ENCODE measurements around the gene CST9L. TPM values are rescaled to one million over a fixed set of nuclear protein-coding genes. Genes with fewer than 3 reads are reported as not detected.

CST9L gene
- total and polyA plus RNA-seq, 12 donors: not detected

DNA sequence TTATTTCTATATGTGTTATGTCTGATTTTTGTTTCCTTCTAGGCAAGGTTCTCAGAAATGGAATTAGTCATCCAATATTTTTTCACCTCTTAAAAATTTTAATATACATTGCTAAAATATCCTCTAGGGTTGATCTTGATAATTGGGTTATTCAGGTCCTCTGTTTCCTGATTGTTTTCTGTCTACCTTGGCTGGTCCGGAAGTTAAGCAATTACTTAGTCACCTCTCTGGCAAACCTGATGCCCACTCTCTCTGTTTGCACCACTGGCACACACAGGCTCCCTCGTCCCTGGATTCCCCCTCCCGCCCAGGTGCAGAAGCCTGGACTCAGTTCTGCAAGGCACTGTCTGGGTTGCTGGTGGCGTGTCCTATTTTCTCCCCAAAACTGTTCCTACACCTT lies 27.7 kb downstream of the CST9L start:
- Histone ChIP-seq H3K9me3 (no peaks in the 10 kb centered on the region), H3K27ac (no peak overlapping the region), H3K27me3 (peaks cover 0 to 19% (median 3%) of the 10 kb centered on the region in 7 donors), H3K4me3 (no peak overlapping the region), H3K4me1 (peaks cover 0 to 10% (median 0%) of the 10 kb centered on the region in 9 donors), H3K36me3 (no peaks in the 10 kb centered on the region)
- TF ChIP-seq, protein P1, sequence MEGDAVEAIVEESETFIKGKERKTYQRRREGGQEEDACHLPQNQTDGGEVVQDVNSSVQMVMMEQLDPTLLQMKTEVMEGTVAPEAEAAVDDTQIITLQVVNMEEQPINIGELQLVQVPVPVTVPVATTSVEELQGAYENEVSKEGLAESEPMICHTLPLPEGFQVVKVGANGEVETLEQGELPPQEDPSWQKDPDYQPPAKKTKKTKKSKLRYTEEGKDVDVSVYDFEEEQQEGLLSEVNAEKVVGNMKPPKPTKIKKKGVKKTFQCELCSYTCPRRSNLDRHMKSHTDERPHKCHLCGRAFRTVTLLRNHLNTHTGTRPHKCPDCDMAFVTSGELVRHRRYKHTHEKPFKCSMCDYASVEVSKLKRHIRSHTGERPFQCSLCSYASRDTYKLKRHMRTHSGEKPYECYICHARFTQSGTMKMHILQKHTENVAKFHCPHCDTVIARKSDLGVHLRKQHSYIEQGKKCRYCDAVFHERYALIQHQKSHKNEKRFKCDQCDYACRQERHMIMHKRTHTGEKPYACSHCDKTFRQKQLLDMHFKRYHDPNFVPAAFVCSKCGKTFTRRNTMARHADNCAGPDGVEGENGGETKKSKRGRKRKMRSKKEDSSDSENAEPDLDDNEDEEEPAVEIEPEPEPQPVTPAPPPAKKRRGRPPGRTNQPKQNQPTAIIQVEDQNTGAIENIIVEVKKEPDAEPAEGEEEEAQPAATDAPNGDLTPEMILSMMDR (IDR thresholded peaks at IDR 0.05): no peak
- WGBS, 2 donors: 72 to 79% methylated on average over 4 of the region's 4 CpGs
- no peak for DNase-seq
- intact Hi-C loops (cut with DNase I): no loop called here
- ATAC-seq: no peak

DNA sequence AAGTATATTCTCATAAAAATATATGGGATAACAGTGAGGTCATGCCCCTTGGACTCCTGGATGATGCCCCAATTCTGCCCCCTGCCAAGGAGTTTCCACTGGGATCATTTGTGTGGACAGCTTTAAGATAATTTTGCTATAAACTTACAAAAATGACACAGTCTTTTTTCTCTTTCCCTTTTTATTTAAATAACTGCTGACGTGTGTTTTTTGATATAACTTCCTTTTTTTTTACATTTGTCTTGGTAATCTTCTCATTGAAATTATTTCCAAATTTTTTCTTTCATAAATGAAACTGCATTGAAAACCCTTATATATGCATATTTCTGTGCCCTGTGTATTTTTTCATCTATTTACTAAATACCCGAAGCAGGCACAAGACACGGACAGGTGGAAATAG lies 31.3 kb downstream of the CST9L start:
- ATAC-seq (no peak), DNase-seq (no peak)
- no peaks in the 10 kb centered on the region for H3K9me3 ChIP-seq
- H3K36me3 ChIP-seq: no peaks in the 10 kb centered on the region
- no peak overlapping the region for H3K27ac ChIP-seq
- 73 to 76% methylated on average over 3 of the region's 3 CpGs for WGBS, 2 donors
- TF ChIP-seq, protein P1 (IDR thresholded peaks at IDR 0.05): no peak
- no peak overlapping the region for H3K4me3 ChIP-seq
- peaks cover 0 to 10% (median 0%) of the 10 kb centered on the region in 9 donors for H3K4me1 ChIP-seq
- H3K27me3 ChIP-seq: peaks cover 0 to 8% (median 0%) of the 10 kb centered on the region in 7 donors
- intact Hi-C loops (cut with DNase I): no loop called here

DNA sequence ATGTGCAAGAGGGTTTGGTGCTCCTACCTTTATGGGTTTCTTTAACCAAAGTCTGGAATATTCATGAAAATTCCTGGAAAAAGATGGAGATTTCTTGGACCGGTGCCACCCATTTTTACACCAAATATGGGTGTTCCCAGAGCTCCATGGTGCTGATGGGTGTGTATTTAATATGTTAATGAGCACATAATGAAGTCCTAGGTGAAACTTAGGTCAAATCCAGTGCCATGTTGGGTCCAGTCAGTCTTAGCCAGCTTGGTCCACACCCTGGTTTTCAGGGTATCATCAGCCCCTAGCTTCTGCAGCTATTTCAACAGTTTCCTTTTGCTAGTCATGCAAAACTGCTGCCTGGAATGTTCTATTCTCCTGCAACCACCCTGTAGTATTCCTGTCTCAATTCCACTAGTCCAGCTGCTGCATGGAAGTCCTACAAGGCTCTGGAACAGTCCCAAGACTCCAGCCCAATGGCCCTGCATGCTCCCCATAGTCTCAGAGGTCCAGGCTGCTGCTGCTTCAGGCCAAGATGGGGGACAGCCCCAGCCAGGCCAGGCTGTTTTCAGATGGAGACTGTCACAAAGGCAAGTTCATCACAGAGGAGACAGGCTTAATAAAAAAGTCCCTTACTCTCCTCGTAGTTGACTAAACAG lies 31.8 kb downstream of the CST9L start:
- Histone ChIP-seq H3K9me3 (no peaks in the 10 kb centered on the region), H3K27ac (no peak overlapping the region), H3K27me3 (peaks cover 0 to 5% (median 0%) of the 10 kb centered on the region in 7 donors), H3K36me3 (no peaks in the 10 kb centered on the region), H3K4me3 (no peak overlapping the region), H3K4me1 (peaks cover 0 to 7% (median 0%) of the 10 kb centered on the region in 9 donors)
- TF ChIP-seq, protein P1 (IDR thresholded peaks at IDR 0.05): no peak
- no peak for DNase-seq
- intact Hi-C loops (cut with DNase I): no loop called here
- peak in 3 of 8 donors; percentile 65 to 78 (median 74) for ATAC-seq
- 60% methylated on average over 2 of the region's 2 CpGs for WGBS, 2 donors

DNA sequence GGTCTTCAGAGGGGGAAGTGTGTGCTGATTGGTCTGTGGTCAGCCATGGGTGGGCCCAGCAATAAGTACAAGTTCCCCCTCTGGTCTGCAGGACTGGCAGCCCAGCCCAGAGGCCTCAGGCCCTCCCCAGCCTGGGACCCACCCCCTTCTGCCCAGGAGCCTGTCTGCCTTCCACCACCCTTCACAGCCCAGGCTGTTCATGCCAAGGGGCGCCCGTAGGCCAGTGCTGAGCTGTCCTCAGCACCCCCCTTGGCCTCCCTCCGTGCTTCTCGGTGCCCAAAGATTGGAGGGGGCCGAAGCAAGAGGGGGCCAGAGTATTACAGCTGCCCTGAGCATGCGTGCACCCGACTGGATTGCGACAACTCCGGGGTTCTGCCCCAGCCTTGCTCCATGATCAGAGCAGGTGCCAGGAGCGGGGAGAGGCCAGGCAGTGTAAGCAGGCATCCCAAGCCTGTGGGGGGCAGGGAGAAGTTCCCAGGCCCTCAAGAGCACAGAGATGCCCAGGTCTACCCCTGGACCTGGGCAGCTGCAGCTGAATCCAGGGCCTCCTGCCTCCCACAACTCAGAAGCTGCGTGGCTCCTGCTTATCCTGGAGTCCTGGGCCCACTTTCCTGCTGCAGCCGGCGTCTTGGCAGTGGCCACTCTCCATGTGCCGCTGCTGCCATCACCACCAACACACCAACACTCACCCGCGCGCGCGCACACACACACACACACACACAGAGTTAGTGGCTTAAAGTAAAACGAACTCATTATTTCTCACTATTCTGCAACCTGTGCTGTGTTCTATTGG lies 33.3 kb downstream of the CST9L start:
- H3K27ac ChIP-seq: no peak overlapping the region
- ATAC-seq (no peak), DNase-seq (no peak)
- H3K27me3 ChIP-seq: peaks cover 0 to 5% (median 0%) of the 10 kb centered on the region in 7 donors
- TF ChIP-seq, protein P1 (IDR thresholded peaks at IDR 0.05): no peak
- no peaks in the 10 kb centered on the region for H3K9me3 ChIP-seq
- H3K36me3 ChIP-seq: no peaks in the 10 kb centered on the region
- H3K4me3 ChIP-seq: no peak overlapping the region
- intact Hi-C loops (cut with DNase I): no loop called here
- 83 to 85% methylated on average over 20 of the region's 20 CpGs for WGBS, 2 donors
- H3K4me1 ChIP-seq: peaks cover 0 to 6% (median 0%) of the 10 kb centered on the region in 9 donors
